GM10847 (cell line): ENCODE measurements around the gene ZMYND15.

Experiments used
- POLR2A ChIP-seq: IDR thresholded peaks from 2 replicates; pipeline ENCODE4 v1.6.1; 2011; ENCODE audit not compliant: insufficient read length; ENCODE audit errors: extremely low read depth

The ZMYND15 gene

DNA sequence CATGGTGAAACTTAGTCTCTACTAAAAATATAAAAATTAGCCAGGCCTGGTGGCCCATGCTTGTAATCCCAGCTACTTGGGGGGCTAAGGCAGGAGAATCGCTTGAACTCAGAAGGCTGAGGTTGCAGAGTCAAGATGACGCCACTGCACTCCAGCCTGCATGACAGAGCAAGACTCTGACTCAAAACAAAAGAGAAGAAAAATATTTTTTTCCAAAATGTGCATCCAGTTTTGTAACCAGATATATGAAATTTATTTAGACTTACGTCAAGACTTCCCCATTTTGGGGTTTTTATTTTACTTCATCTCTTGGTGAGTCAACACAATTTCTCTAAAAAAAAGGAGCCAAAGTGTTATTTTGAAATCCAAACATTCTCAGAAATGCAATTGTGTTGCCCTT is 26.6 kb downstream of the ZMYND15 start:
- no peak for TF ChIP-seq POLR2A

DNA sequence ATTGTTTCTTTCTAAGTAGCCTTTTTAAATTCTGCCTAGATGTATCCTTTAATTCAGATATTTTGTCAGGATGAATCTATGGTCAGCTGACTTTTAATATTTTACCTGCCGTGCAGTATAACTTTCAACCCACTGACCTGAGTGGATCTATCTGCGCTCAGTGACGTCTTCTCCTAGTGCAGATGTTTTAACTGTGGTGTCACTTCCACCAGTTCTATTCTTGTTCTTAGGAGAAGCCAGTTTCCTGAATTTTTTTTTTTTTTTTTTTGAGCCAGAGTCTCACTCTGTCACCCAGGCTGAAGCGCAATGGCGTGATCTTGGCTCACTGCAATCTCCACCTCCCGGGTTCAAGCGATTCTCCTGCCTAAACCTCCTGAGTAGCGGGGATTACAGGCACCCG is 27.1 kb downstream of the ZMYND15 start:
- no peak for TF ChIP-seq POLR2A

DNA sequence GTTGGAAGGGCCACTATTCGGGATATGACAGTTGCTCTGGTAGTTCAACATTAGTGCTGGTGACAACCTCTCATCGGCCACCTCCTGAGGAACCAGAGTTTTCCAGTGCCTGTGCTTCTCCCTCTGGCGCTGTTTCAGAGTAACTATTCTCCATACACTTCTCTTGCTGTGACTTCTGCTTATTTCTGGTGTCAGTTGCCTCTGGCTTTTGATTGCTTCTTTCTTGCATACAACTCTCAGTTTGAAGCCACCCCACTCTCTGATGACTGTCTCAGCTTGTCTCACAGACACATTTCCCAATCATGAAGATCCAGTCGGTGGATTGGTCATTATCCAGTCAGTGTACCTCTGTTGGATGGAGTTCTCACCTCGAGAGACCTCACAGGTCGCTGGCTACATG is 28.7 kb downstream of the ZMYND15 start:
- no peak for TF ChIP-seq POLR2A

DNA sequence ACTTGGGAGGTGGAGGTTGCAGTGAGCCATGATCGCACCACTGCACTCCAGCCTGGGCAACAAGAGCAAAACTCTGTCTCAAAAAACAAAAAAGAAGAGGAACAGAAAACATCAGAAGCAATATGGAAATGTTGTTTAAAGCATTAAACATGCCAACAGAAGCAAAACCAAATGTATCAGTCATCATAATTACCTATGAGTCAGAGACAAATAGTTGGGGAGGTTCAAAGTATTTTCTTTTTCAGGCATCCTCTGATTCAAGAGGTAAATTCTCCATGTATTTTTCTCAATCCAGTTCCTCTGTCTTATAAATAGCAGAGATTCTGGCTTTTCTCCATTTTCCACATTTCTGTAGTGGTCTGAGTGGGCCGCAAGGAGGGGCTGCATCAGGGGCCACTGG is 30.0 kb downstream of the ZMYND15 start:
- no peak for TF ChIP-seq POLR2A

DNA sequence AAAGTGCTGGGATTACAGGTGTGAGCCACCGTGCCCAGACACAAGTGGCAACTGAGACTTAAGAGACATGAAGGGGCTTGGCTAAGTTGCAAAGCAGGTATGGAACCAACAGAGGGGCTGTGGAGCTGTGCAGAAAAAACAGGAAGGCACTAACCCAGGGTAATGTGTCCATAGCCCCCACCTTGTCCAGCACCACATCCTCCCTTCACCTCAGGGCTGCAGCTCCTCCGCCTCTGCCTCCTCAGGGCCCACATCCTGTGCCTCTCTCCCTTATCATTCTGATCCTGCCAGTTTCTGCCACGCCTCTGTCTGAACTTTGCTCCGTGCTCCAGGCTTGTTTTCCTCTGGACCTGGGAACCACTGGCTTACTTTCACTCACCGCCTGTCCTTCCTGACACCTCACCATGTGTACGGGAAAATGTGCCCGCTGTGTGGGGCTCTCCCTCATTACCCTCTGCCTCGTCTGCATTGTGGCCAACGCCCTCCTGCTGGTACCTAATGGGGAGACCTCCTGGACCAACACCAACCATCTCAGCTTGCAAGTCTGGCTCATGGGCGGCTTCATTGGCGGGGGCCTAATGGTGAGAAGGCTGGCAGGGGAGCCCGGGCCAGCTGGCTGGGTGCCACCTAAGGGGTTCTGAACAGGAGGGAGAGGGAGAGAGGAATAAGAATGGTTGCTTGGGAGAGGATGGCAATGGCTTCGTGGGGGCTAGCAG is 32.0 kb downstream of the ZMYND15 start, which contains the start of gene TM4SF5:
TSS of gene TM4SF5 (plus strand) at position 368 of the 716 bp plus-strand sequence. CDS start at position 405, 37 bp downstream.
- no peak for TF ChIP-seq POLR2A

DNA sequence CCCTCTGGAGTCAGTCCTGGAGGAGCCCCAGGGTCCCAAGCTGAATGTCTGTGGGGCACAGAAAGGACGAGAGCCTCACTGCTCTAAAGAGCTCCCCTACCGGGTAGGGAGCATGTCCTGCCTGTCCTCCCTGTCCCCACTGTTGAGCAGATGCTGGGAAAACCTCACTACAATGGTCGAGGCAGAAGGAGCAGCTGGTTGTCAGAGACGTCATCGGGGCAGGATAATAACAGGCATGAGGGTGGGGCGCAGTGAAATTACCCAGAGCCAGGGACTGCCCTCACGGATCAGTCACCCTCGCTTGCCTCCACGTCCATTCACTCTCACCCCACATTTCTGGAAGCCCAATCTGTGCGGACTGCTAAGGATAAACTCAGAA is 32.6 kb downstream of the ZMYND15 start:
- TF ChIP-seq POLR2A: no peak

DNA sequence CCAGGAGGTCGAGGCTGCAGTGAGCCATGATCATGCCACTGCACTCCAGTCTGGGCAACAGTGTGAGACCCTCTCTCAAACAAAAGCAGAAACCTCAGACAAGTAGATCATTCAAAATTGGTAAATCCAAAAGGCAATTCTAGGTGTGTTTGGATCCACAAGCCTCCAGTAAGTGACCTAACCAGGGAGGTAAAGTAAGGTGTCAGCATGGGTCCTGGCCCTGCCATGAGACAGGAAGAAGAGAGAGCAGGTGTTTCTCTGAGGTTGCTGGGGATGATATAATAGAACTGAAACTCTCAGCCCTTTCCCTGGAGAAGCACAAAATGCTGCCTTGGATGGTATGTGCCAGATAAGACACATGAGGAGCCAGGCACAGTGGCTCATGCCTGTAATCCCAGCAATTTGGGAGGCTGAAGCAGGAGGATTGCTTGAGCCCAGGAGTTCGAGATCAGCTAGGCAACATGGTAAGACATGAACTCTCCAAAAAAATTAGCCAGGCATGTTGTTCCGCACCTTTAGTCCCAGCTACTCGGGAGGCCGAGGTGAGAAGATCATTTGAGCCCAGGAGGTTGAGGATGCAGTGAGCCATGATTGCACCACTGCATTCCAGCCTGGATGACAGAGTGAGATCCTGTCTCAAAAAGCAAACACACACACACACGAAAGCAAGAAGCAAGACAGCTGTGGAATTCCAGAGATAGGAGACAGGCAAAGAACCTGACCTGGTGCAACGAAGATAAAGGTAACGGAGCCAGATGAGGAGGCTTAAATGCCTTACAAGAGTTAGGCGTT is 38.5 kb downstream of the ZMYND15 start:
- TF ChIP-seq POLR2A: no peak

DNA sequence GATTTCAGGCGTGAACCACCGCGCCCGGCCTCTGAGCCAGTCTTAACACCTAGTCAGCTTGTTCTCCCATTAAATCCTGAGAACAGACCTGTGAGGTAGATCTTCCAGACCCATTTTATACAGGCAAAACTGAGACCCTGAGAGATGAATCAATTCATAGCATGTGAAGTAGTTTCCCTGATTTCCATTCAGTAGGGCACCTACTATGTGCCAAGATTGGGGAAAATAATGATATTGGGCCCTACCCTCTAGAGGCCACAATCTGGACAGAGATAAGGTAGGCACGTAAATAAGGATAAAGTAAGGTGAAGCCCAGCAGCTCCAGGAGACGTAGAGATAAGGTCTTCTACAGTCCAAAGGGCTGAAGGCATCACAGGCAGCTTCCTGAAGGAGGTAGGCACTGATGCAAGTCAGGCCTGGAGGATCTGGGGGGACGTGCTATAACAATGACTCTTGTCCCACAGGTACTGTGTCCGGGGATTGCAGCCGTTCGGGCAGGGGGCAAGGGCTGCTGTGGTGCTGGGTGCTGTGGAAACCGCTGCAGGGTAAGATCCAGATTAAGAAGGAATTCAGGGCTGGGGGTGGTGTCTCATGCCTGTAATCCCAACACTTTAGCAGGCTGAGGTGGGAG is 40.8 kb downstream of the ZMYND15 start:
- TF ChIP-seq POLR2A: no peak

DNA sequence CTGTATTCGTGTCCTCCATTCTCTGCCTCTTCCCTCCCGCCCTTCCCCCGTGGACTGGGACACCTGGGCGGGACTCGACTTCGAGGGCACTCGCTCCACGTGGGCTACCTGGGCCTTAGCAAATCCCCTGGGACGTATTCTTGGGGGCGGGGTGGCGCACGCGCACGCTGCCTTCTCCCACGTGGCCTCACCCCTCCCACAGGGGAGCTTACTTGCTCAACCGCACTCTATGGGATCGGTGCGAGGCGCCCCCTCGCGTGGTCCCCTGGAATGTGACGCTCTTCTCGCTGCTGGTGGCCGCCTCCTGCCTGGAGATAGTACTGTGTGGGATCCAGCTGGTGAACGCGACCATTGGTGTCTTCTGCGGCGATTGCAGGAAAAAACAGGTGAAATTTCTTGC is 43.0 kb downstream of the ZMYND15 start:
- TF ChIP-seq POLR2A: no peak

DNA sequence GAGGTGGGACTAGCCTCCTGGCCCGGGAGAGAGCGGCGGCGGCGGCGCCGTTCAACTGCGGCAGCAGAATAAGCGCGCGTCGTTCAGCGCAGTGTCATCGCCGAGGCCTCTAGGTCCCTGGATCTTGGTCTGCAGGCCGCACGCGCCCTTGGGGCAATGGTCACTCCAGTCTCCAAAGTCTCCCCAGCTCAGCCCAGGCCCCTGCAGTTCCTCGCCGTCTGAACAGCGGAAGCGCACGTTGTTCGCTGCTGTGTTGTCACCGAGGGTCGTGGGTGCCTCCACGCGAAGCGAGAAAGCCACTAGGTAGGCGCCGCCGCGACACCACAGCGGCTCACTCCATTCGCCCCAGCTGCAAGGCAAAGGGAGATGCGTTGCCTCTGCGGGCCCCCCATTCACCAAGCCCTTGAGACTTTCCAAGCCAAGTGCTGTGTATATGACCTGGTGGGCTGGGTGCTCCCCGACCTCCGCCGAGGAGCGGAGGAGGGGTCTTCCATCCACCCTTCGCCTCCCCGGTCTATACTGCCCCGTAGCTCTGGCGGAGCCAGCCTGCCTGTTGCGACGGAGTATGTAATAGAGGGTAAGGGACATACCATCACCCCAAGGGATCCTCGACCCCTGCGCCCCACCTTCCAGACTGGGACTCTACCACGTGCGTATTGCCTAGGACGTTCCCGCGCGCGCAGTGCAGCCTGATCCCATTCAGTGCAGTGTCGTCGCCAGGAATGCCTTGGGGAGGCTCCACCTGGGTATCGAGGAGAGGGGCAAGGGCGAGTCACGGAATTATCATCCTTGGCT is 45.9 kb downstream of the ZMYND15 start:
- TF ChIP-seq POLR2A: no peak

DNA sequence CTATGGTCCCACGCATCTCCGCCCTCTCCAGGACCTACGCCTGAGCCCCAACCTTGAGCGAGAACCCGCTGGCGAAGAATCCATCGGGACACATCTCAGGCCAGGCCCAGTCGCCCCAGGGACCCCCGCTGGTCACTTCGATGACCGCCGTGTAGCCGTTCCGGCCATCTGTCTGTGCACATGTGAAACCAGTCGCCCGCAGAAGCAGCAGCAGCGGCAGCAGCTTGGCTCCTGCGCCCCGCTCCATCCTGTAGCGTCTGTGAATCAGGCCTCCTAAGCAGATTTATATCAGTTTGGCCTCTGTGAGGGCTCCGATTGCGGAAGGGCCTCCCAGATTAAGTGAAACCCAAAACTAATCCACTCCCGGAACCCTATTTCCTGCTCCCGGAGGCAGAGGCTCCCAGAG is 46.5 kb downstream of the ZMYND15 start, which contains the start of gene VMO1:
TSS of gene VMO1 (minus strand) at position 259 of the 406 bp plus-strand sequence. CDS start at position 247, 12 bp downstream.
- TF ChIP-seq POLR2A: no peak

DNA sequence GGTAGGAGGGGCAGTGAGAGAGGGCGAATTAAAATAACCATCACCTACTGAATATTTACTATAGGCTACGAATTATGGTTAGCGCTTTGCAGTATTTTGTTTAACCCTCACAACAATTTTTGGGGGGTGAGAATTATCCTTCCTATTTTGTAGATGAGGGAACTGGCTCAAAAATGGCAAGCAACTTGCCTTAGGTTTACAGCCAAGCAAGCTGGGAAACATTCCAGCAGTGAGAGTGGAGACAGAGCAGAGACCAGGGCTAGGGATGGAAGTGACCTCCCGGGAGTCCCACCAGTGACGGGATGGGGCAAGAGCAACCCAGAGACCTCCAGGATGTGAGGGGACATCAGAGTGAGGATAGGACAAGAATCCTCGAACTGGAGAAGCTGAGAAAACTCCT is 46.9 kb downstream of the ZMYND15 start:
- no peak for TF ChIP-seq POLR2A

DNA sequence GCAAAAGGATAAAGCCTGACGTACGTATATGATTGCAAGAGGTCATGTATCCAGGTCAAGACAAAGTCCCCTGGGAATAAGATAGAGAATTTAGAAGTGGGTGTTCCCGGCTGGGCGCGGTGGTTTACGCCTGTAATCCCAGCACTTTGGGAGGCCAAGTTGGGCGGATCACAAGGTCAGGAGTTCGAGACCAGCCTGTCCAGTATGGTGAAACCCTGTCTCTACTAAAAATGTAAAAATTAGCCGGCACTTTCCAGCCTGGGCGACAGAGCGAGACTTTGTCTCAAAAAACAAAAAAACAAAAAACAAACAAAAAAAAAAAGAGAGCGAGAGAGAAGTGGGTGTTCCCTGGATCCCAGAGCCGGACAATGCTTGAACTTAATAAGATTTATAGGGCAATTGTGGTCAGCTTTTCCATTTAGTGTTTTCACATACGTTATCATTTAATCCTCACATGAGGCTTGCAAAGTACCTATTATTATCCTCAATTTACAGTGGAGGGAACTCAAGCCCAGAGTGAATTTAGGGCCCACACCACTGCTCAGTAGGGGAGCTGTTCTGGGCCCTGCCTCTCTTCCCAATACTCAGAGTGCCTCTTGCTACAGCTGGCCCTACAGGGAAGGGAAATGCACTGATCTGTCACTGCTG is 48.6 kb downstream of the ZMYND15 start:
- TF ChIP-seq POLR2A: no peak

DNA sequence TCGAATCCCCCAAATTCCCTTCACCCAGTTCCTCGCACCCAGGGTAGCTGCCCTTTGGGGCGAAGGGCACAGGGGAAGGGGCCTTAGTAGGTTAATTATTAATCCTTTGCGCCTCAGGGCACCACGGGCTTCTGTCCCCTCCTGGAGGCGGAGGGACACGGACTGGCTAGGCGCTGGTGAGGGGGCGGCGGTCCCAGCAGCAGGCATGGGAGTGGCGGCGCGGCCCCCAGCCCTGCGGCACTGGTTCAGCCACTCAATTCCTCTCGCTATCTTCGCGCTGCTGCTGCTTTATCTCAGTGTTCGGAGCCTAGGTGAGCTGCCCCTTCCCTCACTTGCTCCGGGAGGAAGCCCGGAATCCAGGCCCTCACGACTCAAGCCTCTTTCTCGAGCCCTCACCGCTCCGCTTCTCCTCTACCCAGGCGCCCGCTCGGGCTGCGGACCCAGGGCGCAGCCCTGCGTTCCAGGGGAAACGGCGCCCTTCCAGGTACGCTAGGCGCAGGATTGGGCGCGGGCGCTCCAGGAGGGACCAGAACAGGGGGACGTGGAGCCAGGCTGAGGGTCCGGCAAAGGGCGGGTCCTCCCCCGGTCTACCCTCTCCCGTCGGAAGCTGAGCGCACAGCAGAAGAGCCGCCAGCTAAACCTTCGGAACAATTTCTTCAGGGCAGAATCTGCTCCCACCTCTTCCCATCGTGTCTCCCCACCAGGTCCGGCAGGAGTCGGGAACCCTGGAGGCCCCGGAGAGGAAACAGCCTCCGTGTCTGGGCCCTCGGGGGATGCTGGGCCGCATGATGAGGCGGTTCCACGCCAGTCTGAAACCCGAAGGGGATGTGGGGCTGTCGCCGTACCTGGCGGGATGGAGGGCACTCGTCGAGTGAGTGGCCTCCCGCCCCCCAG is 49.4 kb downstream of the ZMYND15 start, which contains the start of gene GLTPD2:
TSS of gene GLTPD2 (plus strand) at position 158 of the 894 bp plus-strand sequence. CDS start at position 206, 48 bp downstream.
- no peak for TF ChIP-seq POLR2A
